ENCODE results near the gene GNPTG.

DNA sequence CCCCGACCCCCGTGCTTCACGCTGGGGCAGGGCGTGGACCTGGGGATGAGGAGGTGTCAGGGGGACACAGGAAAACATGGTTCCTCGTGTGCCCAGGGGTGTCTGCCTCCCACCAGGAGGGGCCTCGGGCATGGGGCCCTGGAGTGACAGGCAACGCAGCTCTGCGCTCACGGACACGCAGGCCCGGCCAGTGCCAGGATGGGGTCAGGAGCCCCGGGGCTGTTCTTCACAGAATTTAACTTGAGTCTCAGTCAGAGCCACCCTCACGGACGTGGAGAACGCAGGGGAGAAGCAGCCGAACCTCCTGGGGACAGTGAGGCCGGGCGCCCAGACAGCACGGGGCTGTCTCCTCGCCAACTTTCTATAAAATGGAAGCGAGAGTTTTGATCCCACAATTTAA, 46.0 kb downstream of the GNPTG start:
- TF ChIP-seq, protein P1, sequence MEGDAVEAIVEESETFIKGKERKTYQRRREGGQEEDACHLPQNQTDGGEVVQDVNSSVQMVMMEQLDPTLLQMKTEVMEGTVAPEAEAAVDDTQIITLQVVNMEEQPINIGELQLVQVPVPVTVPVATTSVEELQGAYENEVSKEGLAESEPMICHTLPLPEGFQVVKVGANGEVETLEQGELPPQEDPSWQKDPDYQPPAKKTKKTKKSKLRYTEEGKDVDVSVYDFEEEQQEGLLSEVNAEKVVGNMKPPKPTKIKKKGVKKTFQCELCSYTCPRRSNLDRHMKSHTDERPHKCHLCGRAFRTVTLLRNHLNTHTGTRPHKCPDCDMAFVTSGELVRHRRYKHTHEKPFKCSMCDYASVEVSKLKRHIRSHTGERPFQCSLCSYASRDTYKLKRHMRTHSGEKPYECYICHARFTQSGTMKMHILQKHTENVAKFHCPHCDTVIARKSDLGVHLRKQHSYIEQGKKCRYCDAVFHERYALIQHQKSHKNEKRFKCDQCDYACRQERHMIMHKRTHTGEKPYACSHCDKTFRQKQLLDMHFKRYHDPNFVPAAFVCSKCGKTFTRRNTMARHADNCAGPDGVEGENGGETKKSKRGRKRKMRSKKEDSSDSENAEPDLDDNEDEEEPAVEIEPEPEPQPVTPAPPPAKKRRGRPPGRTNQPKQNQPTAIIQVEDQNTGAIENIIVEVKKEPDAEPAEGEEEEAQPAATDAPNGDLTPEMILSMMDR (IDR thresholded peaks at IDR 0.05): no peak
- no peak for TF ChIP-seq POLR2A (IDR thresholded peaks at IDR 0.05)
